GM23338 (cell line): ENCODE results near the gene C16orf74. TPM values are rescaled to one million over a fixed set of nuclear protein-coding genes. Genes with fewer than 3 reads are reported as not detected.

Experiments
- ATAC-seq: fragments of 200-7000 bp; cut with Tn5 transposase; 3 replicates; pipeline ENCODE4 v1.9.1; 2020
- DNase-seq: peaks from one replicate; pipeline ENCODE4 v3.0.0-alpha.2; 2015; ENCODE audit warnings: low spot score
- H2AFZ ChIP-seq: fragments of 200-600 bp; sonication (generic); 2 replicates; pipeline ENCODE4 v1.8.0; 2016; ENCODE audit warnings: antibody characterized with exemption, mild to moderate bottlenecking, moderate library complexity
- H3F3A ChIP-seq: fragments of 200-600 bp; sonication (generic); replicated peaks from 2 replicates; pipeline ENCODE4 v1.8.0; 2017; ENCODE audit warnings: antibody characterized with exemption, mixed run types, low read depth
- H3K27ac ChIP-seq: fragments of 200-600 bp; sonication (generic); 2 replicates; pipeline ENCODE4 v1.6.1; 2016; ENCODE audit warnings: low read depth
- H3K27me3 ChIP-seq: fragments of 200-600 bp; sonication (generic); 2 replicates; pipeline ENCODE4 v1.8.0; 2016; ENCODE audit warnings: mild to moderate bottlenecking, mixed run types, moderate library complexity; ENCODE audit not compliant: insufficient read depth
- H3K36me3 ChIP-seq: fragments of 200-600 bp; sonication (generic); 2 replicates; pipeline ENCODE4 v1.8.0; 2016; ENCODE audit warnings: mild to moderate bottlenecking; ENCODE audit not compliant: insufficient read depth
- H3K4me1 ChIP-seq: fragments of 200-600 bp; sonication (generic); 2 replicates; pipeline ENCODE4 v1.8.0; 2016; ENCODE audit warnings: mild to moderate bottlenecking, moderate library complexity; ENCODE audit not compliant: insufficient read depth
- H3K4me2 ChIP-seq: fragments of 200-600 bp; sonication (generic); 2 replicates; pipeline ENCODE4 v1.7.1; 2017; ENCODE audit warnings: mixed run types
- H3K4me3 ChIP-seq: fragments of 200-600 bp; sonication (generic); 2 replicates; pipeline ENCODE4 v1.6.1; 2016; ENCODE audit warnings: mixed run types
- H3K79me2 ChIP-seq: fragments of 200-600 bp; sonication (generic); replicated peaks from 2 replicates; pipeline ENCODE4 v1.8.0; 2017; ENCODE audit warnings: mild to moderate bottlenecking; ENCODE audit not compliant: insufficient read depth
- H3K9me2 ChIP-seq: fragments of 200-600 bp; sonication (generic); 2 replicates; pipeline ENCODE4 v1.8.0; 2017; ENCODE audit not compliant: insufficient read depth
- H4K20me1 ChIP-seq: fragments of 200-600 bp; sonication (generic); replicated peaks from 2 replicates; pipeline ENCODE4 v1.8.0; 2017; ENCODE audit warnings: mild to moderate bottlenecking; ENCODE audit not compliant: insufficient read depth
- H3K27ac Mint-ChIP-seq: 2 replicates; pipeline ENCODE4 v1.8.0; 2020; ENCODE audit warnings: inconsistent platforms, mild to moderate bottlenecking, moderate library complexity, mixed read lengths
- H3K27me3 Mint-ChIP-seq: 3 replicates; pipeline ENCODE4 v1.8.0; 2022; ENCODE audit warnings: low read depth, mild to moderate bottlenecking, moderate library complexity, mixed read lengths, inconsistent platforms; ENCODE audit not compliant: insufficient read depth, poor library complexity
- H3K36me3 Mint-ChIP-seq: 3 replicates; pipeline ENCODE4 v1.8.0; 2021; ENCODE audit warnings: low read depth, mild to moderate bottlenecking, inconsistent platforms, moderate library complexity, mixed read lengths
- H3K4me1 Mint-ChIP-seq: 3 replicates; pipeline ENCODE4 v1.8.0; 2020; ENCODE audit warnings: mild to moderate bottlenecking, inconsistent platforms, mixed read lengths
- H3K4me3 Mint-ChIP-seq: 3 replicates; pipeline ENCODE4 v1.8.0; 2021; ENCODE audit warnings: moderate library complexity, mild to moderate bottlenecking, inconsistent platforms, mixed read lengths
- H3K9me3 Mint-ChIP-seq: 3 replicates; pipeline ENCODE4 v1.8.0; 2020; ENCODE audit warnings: moderate library complexity, mild to moderate bottlenecking, inconsistent platforms, mixed read lengths
- EZH2phosphoT487 ChIP-seq: fragments of 200-600 bp; sonication (generic); IDR thresholded peaks from one replicate; pipeline ENCODE4 v1.8.1; 2018; ENCODE audit warnings: antibody characterized with exemption; ENCODE audit not compliant: unreplicated experiment
- JUNB ChIP-seq: IDR thresholded peaks from one replicate; pipeline ENCODE4 v1.6.1; 2016; ENCODE audit warnings: antibody characterized with exemption; ENCODE audit not compliant: unreplicated experiment
- NANOG ChIP-seq: IDR thresholded peaks from 2 replicates; pipeline ENCODE4 v1.6.1; 2016; ENCODE audit warnings: antibody characterized with exemption, borderline replicate concordance
- POLR2AphosphoS5 ChIP-seq: IDR thresholded peaks from 2 replicates; pipeline ENCODE4 v1.6.1; 2016; ENCODE audit warnings: antibody characterized with exemption, low read depth
- ZNF331 ChIP-seq: fragments of 250-450 bp; sonication (Bioruptor Pico); IDR thresholded peaks from 2 replicates; pipeline ENCODE4 v1.5.0; 2020; ENCODE audit warnings: low read depth, mild to moderate bottlenecking, moderate library complexity
- polyA plus RNA-seq: library from polyadenylated mRNA; unstranded; fragments of >200 nt; fragmentation: Nextera tagmentation; extraction: Ambion mirVana; gene quantifications from 2 replicates; pipeline ENCODE4 v1.2.1, GENCODE V29; 2016
- total RNA-seq: library from RNA; depleted of rRNA; stranded (reverse); fragments of >200 nt; shearing (Covaris generic); gene quantifications from 2 replicates; pipeline ENCODE4 v1.2.3, GENCODE V29; 2014
- TF ChIP-seq, protein P1 (sequence below): IDR thresholded peaks from 2 replicates; pipeline ENCODE4 v1.6.1; 2016; ENCODE audit warnings: antibody characterized with exemption
- TF ChIP-seq, protein P2 (sequence below): IDR thresholded peaks from one replicate; pipeline ENCODE4 v1.6.1; 2018; ENCODE audit warnings: antibody characterized with exemption; ENCODE audit not compliant: unreplicated experiment
- TF ChIP-seq, protein P3 (sequence below), 2 experiments: fragments of 200-600 bp in 1 of 2; sonication (generic) in 1 of 2; conservative IDR thresholded peaks; 2 replicates each; pipeline versions ENCODE4 v1.5.1 to v1.6.1; 2016 to 2017; ENCODE audit warnings: antibody characterized with exemption in 2 of 2, low read depth in 2 of 2, mild to moderate bottlenecking in 2 of 2, moderate library complexity in 1 of 2

The C16orf74 gene
- total and polyA plus RNA-seq, 2 experiments from 2014 or later = 12.1 to 19.1 TPM

DNA sequence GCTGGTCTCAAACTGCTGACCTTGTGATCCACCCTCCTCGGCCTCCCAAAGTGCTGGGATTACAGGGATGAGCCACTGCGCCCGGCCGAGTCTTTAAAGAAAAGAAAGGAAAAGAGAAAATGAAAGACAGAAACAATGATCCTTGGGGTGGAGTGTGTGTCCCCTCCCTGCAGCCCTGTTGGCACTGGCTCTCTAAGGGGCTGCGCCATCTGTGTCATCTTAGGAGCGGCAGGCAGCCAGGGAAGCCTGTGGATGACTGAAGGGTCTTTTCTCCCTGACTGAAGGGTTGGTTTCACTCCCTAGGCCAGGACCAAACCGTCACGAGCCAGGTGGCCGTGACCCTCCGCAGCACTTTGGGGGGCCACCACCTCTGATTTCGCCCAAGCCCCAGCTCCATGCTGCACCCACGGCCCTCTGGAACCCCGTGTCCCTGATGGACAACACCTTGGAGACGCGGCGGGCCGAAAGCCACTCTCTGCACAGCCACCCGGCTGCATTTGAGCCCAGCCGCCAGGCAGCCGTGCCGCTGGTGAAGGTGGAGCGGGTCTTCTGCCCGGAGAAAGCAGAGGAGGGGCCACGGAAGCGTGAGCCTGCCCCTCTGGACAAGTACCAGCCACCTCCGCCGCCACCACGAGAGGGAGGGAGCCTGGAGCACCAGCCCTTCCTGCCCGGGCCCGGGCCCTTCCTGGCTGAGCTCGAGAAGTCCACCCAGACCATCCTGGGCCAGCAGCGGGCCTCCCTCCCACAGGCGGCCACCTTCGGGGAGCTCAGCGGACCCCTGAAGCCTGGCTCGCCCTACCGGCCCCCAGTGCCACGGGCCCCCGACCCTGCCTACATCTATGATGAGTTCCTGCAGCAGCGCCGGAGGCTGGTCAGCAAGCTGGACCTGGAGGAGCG, 89.8 kb downstream of the C16orf74 start (continued):
- TF ChIP-seq, protein P1, sequence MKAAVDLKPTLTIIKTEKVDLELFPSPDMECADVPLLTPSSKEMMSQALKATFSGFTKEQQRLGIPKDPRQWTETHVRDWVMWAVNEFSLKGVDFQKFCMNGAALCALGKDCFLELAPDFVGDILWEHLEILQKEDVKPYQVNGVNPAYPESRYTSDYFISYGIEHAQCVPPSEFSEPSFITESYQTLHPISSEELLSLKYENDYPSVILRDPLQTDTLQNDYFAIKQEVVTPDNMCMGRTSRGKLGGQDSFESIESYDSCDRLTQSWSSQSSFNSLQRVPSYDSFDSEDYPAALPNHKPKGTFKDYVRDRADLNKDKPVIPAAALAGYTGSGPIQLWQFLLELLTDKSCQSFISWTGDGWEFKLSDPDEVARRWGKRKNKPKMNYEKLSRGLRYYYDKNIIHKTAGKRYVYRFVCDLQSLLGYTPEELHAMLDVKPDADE = no peak
- TF ChIP-seq NANOG = no peak
- TF ChIP-seq, protein P2, sequence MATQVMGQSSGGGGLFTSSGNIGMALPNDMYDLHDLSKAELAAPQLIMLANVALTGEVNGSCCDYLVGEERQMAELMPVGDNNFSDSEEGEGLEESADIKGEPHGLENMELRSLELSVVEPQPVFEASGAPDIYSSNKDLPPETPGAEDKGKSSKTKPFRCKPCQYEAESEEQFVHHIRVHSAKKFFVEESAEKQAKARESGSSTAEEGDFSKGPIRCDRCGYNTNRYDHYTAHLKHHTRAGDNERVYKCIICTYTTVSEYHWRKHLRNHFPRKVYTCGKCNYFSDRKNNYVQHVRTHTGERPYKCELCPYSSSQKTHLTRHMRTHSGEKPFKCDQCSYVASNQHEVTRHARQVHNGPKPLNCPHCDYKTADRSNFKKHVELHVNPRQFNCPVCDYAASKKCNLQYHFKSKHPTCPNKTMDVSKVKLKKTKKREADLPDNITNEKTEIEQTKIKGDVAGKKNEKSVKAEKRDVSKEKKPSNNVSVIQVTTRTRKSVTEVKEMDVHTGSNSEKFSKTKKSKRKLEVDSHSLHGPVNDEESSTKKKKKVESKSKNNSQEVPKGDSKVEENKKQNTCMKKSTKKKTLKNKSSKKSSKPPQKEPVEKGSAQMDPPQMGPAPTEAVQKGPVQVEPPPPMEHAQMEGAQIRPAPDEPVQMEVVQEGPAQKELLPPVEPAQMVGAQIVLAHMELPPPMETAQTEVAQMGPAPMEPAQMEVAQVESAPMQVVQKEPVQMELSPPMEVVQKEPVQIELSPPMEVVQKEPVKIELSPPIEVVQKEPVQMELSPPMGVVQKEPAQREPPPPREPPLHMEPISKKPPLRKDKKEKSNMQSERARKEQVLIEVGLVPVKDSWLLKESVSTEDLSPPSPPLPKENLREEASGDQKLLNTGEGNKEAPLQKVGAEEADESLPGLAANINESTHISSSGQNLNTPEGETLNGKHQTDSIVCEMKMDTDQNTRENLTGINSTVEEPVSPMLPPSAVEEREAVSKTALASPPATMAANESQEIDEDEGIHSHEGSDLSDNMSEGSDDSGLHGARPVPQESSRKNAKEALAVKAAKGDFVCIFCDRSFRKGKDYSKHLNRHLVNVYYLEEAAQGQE = no peak
- TF ChIP-seq, protein P3, sequence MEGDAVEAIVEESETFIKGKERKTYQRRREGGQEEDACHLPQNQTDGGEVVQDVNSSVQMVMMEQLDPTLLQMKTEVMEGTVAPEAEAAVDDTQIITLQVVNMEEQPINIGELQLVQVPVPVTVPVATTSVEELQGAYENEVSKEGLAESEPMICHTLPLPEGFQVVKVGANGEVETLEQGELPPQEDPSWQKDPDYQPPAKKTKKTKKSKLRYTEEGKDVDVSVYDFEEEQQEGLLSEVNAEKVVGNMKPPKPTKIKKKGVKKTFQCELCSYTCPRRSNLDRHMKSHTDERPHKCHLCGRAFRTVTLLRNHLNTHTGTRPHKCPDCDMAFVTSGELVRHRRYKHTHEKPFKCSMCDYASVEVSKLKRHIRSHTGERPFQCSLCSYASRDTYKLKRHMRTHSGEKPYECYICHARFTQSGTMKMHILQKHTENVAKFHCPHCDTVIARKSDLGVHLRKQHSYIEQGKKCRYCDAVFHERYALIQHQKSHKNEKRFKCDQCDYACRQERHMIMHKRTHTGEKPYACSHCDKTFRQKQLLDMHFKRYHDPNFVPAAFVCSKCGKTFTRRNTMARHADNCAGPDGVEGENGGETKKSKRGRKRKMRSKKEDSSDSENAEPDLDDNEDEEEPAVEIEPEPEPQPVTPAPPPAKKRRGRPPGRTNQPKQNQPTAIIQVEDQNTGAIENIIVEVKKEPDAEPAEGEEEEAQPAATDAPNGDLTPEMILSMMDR (conservative IDR thresholded peaks at IDR 0.05; ENCODE audit: low read depth in 2 of 2) = no peak
- no peak for TF ChIP-seq EZH2phosphoT487

DNA sequence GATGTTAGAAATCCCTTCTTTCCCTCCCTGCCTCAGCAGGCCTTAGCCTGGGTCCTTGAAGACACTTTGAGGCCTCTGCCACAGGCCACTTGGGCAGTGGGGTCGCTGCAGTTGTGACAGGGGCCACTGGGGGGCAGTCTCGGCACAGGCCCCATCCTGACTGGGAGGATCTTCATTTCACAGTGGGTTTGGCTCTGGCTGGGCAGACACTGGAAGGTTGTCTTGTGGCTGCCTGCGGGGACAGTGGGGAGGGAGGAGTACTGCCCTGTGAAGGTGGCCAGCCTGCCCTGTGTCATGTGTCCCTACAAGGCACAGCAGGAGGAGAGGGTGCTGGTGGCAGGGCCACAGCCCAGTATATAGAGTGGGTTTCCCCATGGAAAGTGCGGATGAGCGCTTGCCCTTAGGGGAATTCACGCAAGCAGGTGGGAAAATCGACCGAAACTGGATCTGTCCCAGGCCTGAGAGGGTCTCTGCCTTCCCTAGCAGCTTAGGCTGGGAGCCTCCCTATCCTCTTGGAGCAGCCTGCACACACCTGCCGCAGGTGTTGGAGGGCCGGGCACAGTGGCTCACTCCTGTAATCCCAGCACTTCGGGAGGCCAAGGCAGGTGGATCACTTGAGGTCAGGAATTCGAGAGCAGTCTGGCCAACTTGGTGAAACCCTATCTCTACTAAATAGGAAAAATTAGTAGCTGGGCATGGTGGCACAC, 90.9 kb downstream of the C16orf74 start:
- H3K27me3 ChIP-seq = no peaks in the 10 kb centered on the region
- H4K20me1 ChIP-seq = peaks cover 9% of the 10 kb centered on the region; the same call in 1 of the 2 replicates
- H2AFZ ChIP-seq = no peak overlapping the region
- Mint-ChIP-seq H3K4me1 (peaks cover 4% of the 10 kb centered on the region; the same call in 1 of the 3 replicates), H3K36me3 (peaks cover 90% of the 10 kb centered on the region), H3K4me3 (no peak overlapping the region), H3K27me3 (peaks cover 22% of the 10 kb centered on the region), H3K9me3 (no peaks in the 10 kb centered on the region; the same call in 2 of the 3 replicates), H3K27ac (peak overlapping the region; percentile 77)
- peaks cover 28% of the 10 kb centered on the region for H3F3A ChIP-seq
- ATAC-seq (peak; percentile 86), DNase-seq (peak; percentile 81)
- H3K36me3 ChIP-seq = peaks cover 20% of the 10 kb centered on the region; the same call in 1 of the 2 replicates
- no peak overlapping the region for H3K4me2 ChIP-seq
- H3K27ac ChIP-seq = 0 out of 2 replicates have a peak overlapping the region, but pooled peaks have one; percentile 76
- H3K4me1 ChIP-seq = no peaks in the 10 kb centered on the region
- H3K4me3 ChIP-seq = no peak overlapping the region
- no peaks in the 10 kb centered on the region for H3K79me2 ChIP-seq
- H3K9me2 ChIP-seq = no peaks in the 10 kb centered on the region
- TF ChIP-seq POLR2AphosphoS5 (peak; percentile 34; the same call in 1 of the 2 replicates), ZNF331 (CRISPR knock-in tag) (no peak), JUNB (no peak)
- TF ChIP-seq, protein P3 (conservative IDR thresholded peaks at IDR 0.05; ENCODE audit: low read depth in 2 of 2) = peak; percentile 91 to 97
